H1 (cell line): ENCODE results near the gene ZBP1. TPM values are rescaled to one million over a fixed set of nuclear protein-coding genes. Genes with fewer than 3 reads are reported as not detected.

Experiments
- CTCF ChIA-PET: fragments of 300-600 bp; sonication (Branson Sonifier 250); formaldehyde crosslinking; loops from one replicate; lab custom pipeline; 2021; ENCODE audit not compliant: partially characterized antibody; lab: Charles Lee
- POLR2A ChIA-PET: fragments of 300-600 bp; sonication (Branson Sonifier 250); formaldehyde crosslinking; loops from one replicate; lab custom pipeline; 2021; ENCODE audit warnings: inconsistent platforms; ENCODE audit not compliant: partially characterized antibody; lab: Charles Lee
- DNase-seq, 2 experiments: peaks; one replicate each; pipeline versions ENCODE4 v3.0.0 to v3.0.0-alpha.2; 2010 to 2022; ENCODE audit warnings: low spot score in 2 of 2, low read depth in 1 of 2, mixed read lengths in 1 of 2
- FAIRE-seq: peaks from 2 replicates; lab custom pipeline; 2011; peaks lifted over from hg19 to GRCh38; lab: Jason Lieb, UNC
- H2AFZ ChIP-seq: 2 replicates; pipeline ENCODE4 v1.8.1; 2012; ENCODE audit warnings: low read length, inconsistent platforms
- H2AK5ac ChIP-seq: 2 replicates; pipeline ENCODE4 v1.6.1; 2013; ENCODE audit warnings: low read depth, low read length
- H2BK120ac ChIP-seq: replicated peaks from 2 replicates; pipeline ENCODE3; 2013; ENCODE audit warnings: low read depth, low read length, inconsistent platforms
- H2BK12ac ChIP-seq: 2 replicates; pipeline ENCODE4 v1.6.1; 2013; ENCODE audit warnings: low read depth, low read length
- H2BK15ac ChIP-seq: 2 replicates; pipeline ENCODE4 v1.6.1; 2013; ENCODE audit warnings: low read length
- H2BK20ac ChIP-seq: 2 replicates; pipeline ENCODE4 v1.6.1; 2013; ENCODE audit warnings: low read length
- H2BK5ac ChIP-seq: 2 replicates; pipeline ENCODE4 v1.6.1; 2013; ENCODE audit warnings: low read depth, low read length
- H3K14ac ChIP-seq: 2 replicates; pipeline ENCODE4 v1.6.1; 2013; ENCODE audit warnings: inconsistent platforms; ENCODE audit not compliant: insufficient read length
- H3K18ac ChIP-seq: 2 replicates; pipeline ENCODE4 v1.6.1; 2013; ENCODE audit warnings: low read length; ENCODE audit errors: extremely low read depth
- H3K23ac ChIP-seq: 2 replicates; pipeline ENCODE4 v1.6.1; 2013; ENCODE audit warnings: inconsistent platforms; ENCODE audit not compliant: insufficient read length
- H3K23me2 ChIP-seq: 2 replicates; pipeline ENCODE4 v1.6.1; 2013; ENCODE audit warnings: low read depth, low read length
- H3K27ac ChIP-seq: 2 replicates; pipeline ENCODE4 v1.6.1; 2011; ENCODE audit warnings: low read depth, low read length, inconsistent platforms
- H3K27me3 ChIP-seq, 4 experiments: replicated peaks in 1 of 4; 1 replicate in 1 of 4; 2 replicates in 3 of 4; pipeline versions ENCODE4 v1.6.1 to v1.8.1; 2011 to 2013; ENCODE audit warnings: low read length in 3 of 4, mild to moderate bottlenecking in 3 of 4, inconsistent platforms in 2 of 4, mixed read lengths in 2 of 4, moderate library complexity in 1 of 4; ENCODE audit not compliant: control insufficient read depth in 3 of 4, insufficient read depth in 3 of 4; ENCODE audit errors: extremely low read depth in 1 of 4
- H3K36me3 ChIP-seq, 4 experiments: 2 replicates each; pipeline versions ENCODE4 v1.6.1 to v1.8.1; 2011 to 2013; ENCODE audit warnings: mild to moderate bottlenecking in 4 of 4, low read length in 3 of 4, moderate library complexity in 2 of 4, control low read depth in 1 of 4, inconsistent platforms in 1 of 4; ENCODE audit not compliant: insufficient read depth in 4 of 4, control insufficient read depth in 2 of 4
- H3K4ac ChIP-seq: replicated peaks from 2 replicates; pipeline ENCODE3; 2013; ENCODE audit warnings: low read length, low read depth, mixed read lengths, inconsistent platforms; ENCODE audit not compliant: insufficient read length
- H3K4me1 ChIP-seq, 4 experiments: replicated peaks in 1 of 4; 1 replicate in 1 of 4; 2 replicates in 3 of 4; pipeline versions ENCODE4 v1.6.1 to v1.8.1; 2011 to 2013; ENCODE audit warnings: low read length in 3 of 4, inconsistent platforms in 2 of 4, mixed read lengths in 1 of 4; ENCODE audit not compliant: insufficient read depth in 4 of 4, control insufficient read depth in 3 of 4
- H3K4me2 ChIP-seq, 2 experiments: 2 replicates each; pipeline versions ENCODE4 v1.6.1 to v1.8.1; 2011 to 2013; ENCODE audit warnings: low read depth in 2 of 2, low read length in 2 of 2, control low read depth in 1 of 2, inconsistent platforms in 1 of 2, mild to moderate bottlenecking in 1 of 2; ENCODE audit not compliant: insufficient read depth in 1 of 2
- H3K4me3 ChIP-seq, 4 experiments: fragments of 200-600, 300-600 bp in 1 of 4; sonication (generic), shearing (Covaris generic), sonication (Bioruptor Twin) in 1 of 4; 2 replicates each; pipeline versions ENCODE4 v1.5.1 to v1.8.1; 2011 to 2016; ENCODE audit warnings: low read length in 4 of 4, low read depth in 3 of 4, control low read depth in 2 of 4, inconsistent platforms in 2 of 4, mild to moderate bottlenecking in 2 of 4, mixed read lengths in 1 of 4, moderate library complexity in 1 of 4; ENCODE audit not compliant: insufficient read depth in 2 of 4; ENCODE audit errors: extremely low read depth in 1 of 4
- H3K56ac ChIP-seq: replicated peaks from 2 replicates; pipeline ENCODE3; 2013; ENCODE audit warnings: low read depth, mild to moderate bottlenecking, mixed read lengths, low read length, inconsistent platforms; ENCODE audit not compliant: insufficient read length
- H3K79me1 ChIP-seq: 2 replicates; pipeline ENCODE4 v1.6.1; 2013; ENCODE audit warnings: low read depth, low read length, control low read depth
- H3K79me2 ChIP-seq, 2 experiments: 2 replicates each; pipeline versions ENCODE4 v1.6.1 to v1.8.1; 2012 to 2013; ENCODE audit warnings: low read length in 2 of 2, mild to moderate bottlenecking in 2 of 2, inconsistent platforms in 1 of 2; ENCODE audit not compliant: insufficient read depth in 2 of 2, control insufficient read depth in 1 of 2
- H3K9ac ChIP-seq, 4 experiments: replicated peaks in 1 of 4; 1 replicate in 1 of 4; 2 replicates in 3 of 4; pipeline versions ENCODE4 v1.6.1 to v1.8.1; 2011 to 2013; ENCODE audit warnings: low read depth in 3 of 4, low read length in 3 of 4, control low read depth in 2 of 4, mild to moderate bottlenecking in 2 of 4, moderate library complexity in 2 of 4, inconsistent platforms in 1 of 4; ENCODE audit errors: extremely low read depth in 1 of 4
- H3K9me3 ChIP-seq, 2 experiments: 2 replicates each; pipeline versions ENCODE4 v1.6.1 to v1.8.1; 2012 to 2013; ENCODE audit warnings: mild to moderate bottlenecking in 2 of 2, moderate library complexity in 2 of 2, control low read depth in 1 of 2, inconsistent platforms in 1 of 2, low read depth in 1 of 2, low read length in 1 of 2, mixed read lengths in 1 of 2; ENCODE audit not compliant: insufficient read depth in 2 of 2
- H4K20me1 ChIP-seq, 2 experiments: replicated peaks in 1 of 2; 2 replicates each; pipeline versions ENCODE3 to v1.8.1; 2011 to 2013; ENCODE audit warnings: inconsistent platforms in 2 of 2, low read length in 2 of 2, mild to moderate bottlenecking in 1 of 2; ENCODE audit not compliant: insufficient read depth in 2 of 2, control insufficient read depth in 1 of 2
- H4K5ac ChIP-seq: 2 replicates; pipeline ENCODE4 v1.6.1; 2013; ENCODE audit warnings: low read length, low read depth, mixed read lengths, inconsistent platforms; ENCODE audit not compliant: insufficient read length
- H4K8ac ChIP-seq: 2 replicates; pipeline ENCODE4 v1.8.0; 2013; ENCODE audit warnings: mild to moderate bottlenecking, moderate library complexity, low read length, inconsistent platforms; ENCODE audit not compliant: insufficient read depth; ENCODE audit errors: extremely low read depth
- H4K91ac ChIP-seq: replicated peaks from 2 replicates; pipeline ENCODE3; 2013; ENCODE audit warnings: low read length, mixed read lengths, inconsistent platforms; ENCODE audit not compliant: insufficient read length
- EP300 ChIP-seq, 2 experiments: IDR thresholded peaks; 1 replicate in 1 of 2; 2 replicates in 1 of 2; pipeline ENCODE4 v1.6.1; 2011 to 2012; ENCODE audit warnings: low read depth in 2 of 2, low read length in 2 of 2, mild to moderate bottlenecking in 2 of 2, borderline replicate concordance in 1 of 2, inconsistent platforms in 1 of 2, moderate library complexity in 1 of 2
- JUND ChIP-seq: IDR thresholded peaks from 2 replicates; pipeline ENCODE4 v1.6.1; 2011; ENCODE audit warnings: mild to moderate bottlenecking, improper control_type of control experiment, low read length
- POU5F1 ChIP-seq: IDR thresholded peaks from 2 replicates; pipeline ENCODE4 v1.6.1; 2011; ENCODE audit warnings: low read depth, mild to moderate bottlenecking, low read length, moderate library complexity
- RAD21 ChIP-seq, 2 experiments: IDR thresholded peaks in 1 of 2; conservative IDR thresholded peaks in 1 of 2; 2 replicates each; pipeline ENCODE4 v1.6.1; 2011; ENCODE audit warnings: low read depth in 2 of 2, low read length in 2 of 2, improper control_type of control experiment in 1 of 2, inconsistent platforms in 1 of 2, mild to moderate bottlenecking in 1 of 2, moderate library complexity in 1 of 2
- RFX5 ChIP-seq: IDR thresholded peaks from 2 replicates; pipeline ENCODE4 v1.6.1; 2011; ENCODE audit warnings: low read depth, low read length, improper control_type of control experiment, borderline replicate concordance
- SAP30 ChIP-seq: fragments of 300-600 bp; sonication (generic); IDR thresholded peaks from 2 replicates; pipeline ENCODE4 v1.7.1; 2012; ENCODE audit warnings: low read length, moderate library complexity, mild to moderate bottlenecking, inconsistent platforms; ENCODE audit not compliant: insufficient read depth, insufficient replicate concordance
- SP1 ChIP-seq: IDR thresholded peaks from 2 replicates; pipeline ENCODE4 v1.6.1; 2011; ENCODE audit warnings: low read depth, low read length
- SP2 ChIP-seq: IDR thresholded peaks from 2 replicates; pipeline ENCODE4 v1.6.1; 2012; ENCODE audit warnings: mild to moderate bottlenecking, low read length, inconsistent platforms
- SP4 ChIP-seq: IDR thresholded peaks from 2 replicates; pipeline ENCODE4 v1.6.1; 2012; ENCODE audit warnings: low read length, inconsistent platforms
- TAF1 ChIP-seq: IDR thresholded peaks from 2 replicates; pipeline ENCODE4 v1.6.1; 2011; ENCODE audit warnings: mild to moderate bottlenecking, low read depth, low read length
- TEAD4 ChIP-seq: IDR thresholded peaks from 2 replicates; pipeline ENCODE4 v1.6.1; 2012; ENCODE audit warnings: low read depth, low read length, inconsistent platforms, mixed read lengths
- WGBS, 2 experiments: shearing (Covaris generic) in 1 of 2; methylation state at CpG; one replicate each; pipeline versions ENCODE4 v1.1.6 to v1.1.7; 2013 to 2015; ENCODE audit warnings: low lambda C conversion rate in 2 of 2, mixed read lengths in 2 of 2, inconsistent platforms in 1 of 2, low coverage in 1 of 2, missing lambda C conversion rate in 1 of 2; ENCODE audit not compliant: insufficient replicate concordance in 2 of 2, insufficient coverage in 1 of 2, insufficient read length in 1 of 2; ENCODE audit errors: extremely low coverage in 1 of 2, missing lambda C conversion rate in 1 of 2; 5-methylcytosine and 5-hydroxymethylcytosine counted together
- polyA plus RNA-seq, 7 experiments: library from polyadenylated mRNA; depleted of rRNA in 3 of 7; stranded (reverse) in 5 of 7; unstranded in 2 of 7; fragments of >200 nt in 5 of 7; fragments of 200-250 nt in 2 of 7; gene quantifications; 1 replicate in 5 of 7; 2 replicates in 1 of 7; 4 replicates in 1 of 7; pipeline versions ENCODE4 v1.2.1 to v1.2.3, GENCODE V29; 2011 to 2013; ENCODE audit warnings: missing spikeins in 2 of 7, mixed read lengths in 2 of 7
- total RNA-seq: library from RNA; stranded (reverse); fragmentation: NEBNext Ultra II Directional; extraction: Animal tissue kit (Norgen Biotek cat#: 25700); gene quantifications from 2 replicates; pipeline ENCODE4 v1.2.1, GENCODE V29; 2021
- TF ChIP-seq, protein P1 (sequence below): IDR thresholded peaks from 2 replicates; pipeline ENCODE4 v1.6.1; 2012; ENCODE audit warnings: inconsistent platforms

ZBP1 gene
- total and polyA plus RNA-seq, 2 of the 8 experiments (the other 6 are each of a cell fraction or from before 2014, with no cell fraction given), result not detected

DNA sequence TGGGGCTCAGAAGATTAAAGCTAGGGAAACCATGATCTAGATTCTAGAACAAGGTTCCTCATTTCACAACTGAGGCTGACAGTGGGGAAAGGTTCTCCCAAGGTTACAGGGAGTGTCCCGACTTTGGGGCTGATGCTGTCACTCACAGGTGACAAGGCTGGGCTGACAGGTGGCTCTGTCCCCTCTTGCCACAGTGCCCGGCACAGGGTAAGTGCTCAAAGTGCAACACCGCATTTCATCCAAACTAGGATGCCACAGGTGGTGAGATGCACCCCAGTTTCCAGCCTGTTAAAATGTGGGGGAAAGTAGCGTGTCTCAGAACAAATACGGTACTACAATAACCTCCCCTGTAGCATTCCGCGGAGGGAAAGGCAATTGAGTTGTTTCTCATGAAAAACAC, 7.8 kb downstream of the ZBP1 start:
- CTCF ChIA-PET, result interaction anchor here (0.8 to 3.8 kb wide), 4 partner anchors 10 to 41 kb away, joined by 3 to 23 read pairs (median 4); no protein-coding TSS in a partner anchor
- no peak overlapping the region for H3K18ac ChIP-seq
- 90% methylated on average over 7 of the region's 7 CpGs; no CpG with 5 or more reads in 1 of the 2 experiments for WGBS, 2 experiments
- no peak for FAIRE-seq
- TF ChIP-seq SP4, result no peak
- TF ChIP-seq SP2, result no peak
- no peak for TF ChIP-seq EP300 (IDR thresholded peaks at IDR 0.05; ENCODE audit: borderline replicate concordance in 1 of 2, low read depth in 2 of 2, low read length in 2 of 2)
- TF ChIP-seq SP1, result no peak
- TF ChIP-seq TAF1, result no peak
- TF ChIP-seq POU5F1, result no peak
- TF ChIP-seq JUND, result no peak
- TF ChIP-seq RAD21 (IDR thresholded peaks at IDR 0.05 in 1 of 2, conservative IDR thresholded peaks at IDR 0.05 in 1 of 2; ENCODE audit: low read depth in 2 of 2, low read length in 2 of 2), result no peak
- no peak for TF ChIP-seq RFX5
- TF ChIP-seq, protein P1, sequence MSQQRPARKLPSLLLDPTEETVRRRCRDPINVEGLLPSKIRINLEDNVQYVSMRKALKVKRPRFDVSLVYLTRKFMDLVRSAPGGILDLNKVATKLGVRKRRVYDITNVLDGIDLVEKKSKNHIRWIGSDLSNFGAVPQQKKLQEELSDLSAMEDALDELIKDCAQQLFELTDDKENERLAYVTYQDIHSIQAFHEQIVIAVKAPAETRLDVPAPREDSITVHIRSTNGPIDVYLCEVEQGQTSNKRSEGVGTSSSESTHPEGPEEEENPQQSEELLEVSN, result no peak
- TF ChIP-seq TEAD4, result no peak
- no peak for TF ChIP-seq SAP30
- TF ChIP-seq, all 59 proteins: peak for 0
- Histone ChIP-seq H3K27ac (no peak overlapping the region), H3K23ac (no peak overlapping the region), H3K4me2 (no peak overlapping the region), H2BK120ac (no peak overlapping the region), H3K4me1 (peaks cover 0 to 1% (median 0%) of the 10 kb centered on the region in 4 experiments; a peak in 1 of 7 replicates), H4K20me1 (no peaks in the 10 kb centered on the region), H2BK15ac (no peak overlapping the region), H3K9me3 (no peaks in the 10 kb centered on the region), H4K8ac (no peak overlapping the region), H3K27me3 (no peaks in the 10 kb centered on the region), H2BK5ac (no peak overlapping the region), H3K79me2 (no peaks in the 10 kb centered on the region), H3K79me1 (no peaks in the 10 kb centered on the region), H2AK5ac (no peak overlapping the region), H3K14ac (no peak overlapping the region), H2AFZ (no peak overlapping the region), H3K23me2 (no peaks in the 10 kb centered on the region), H3K56ac (no peak overlapping the region), H2BK12ac (no peak overlapping the region), H2BK20ac (no peak overlapping the region), H3K9ac (no peak overlapping the region), H3K36me3 (no peaks in the 10 kb centered on the region), H3K4me3 (no peak overlapping the region), H4K5ac (no peak overlapping the region), H4K91ac (no peak overlapping the region), H3K4ac (no peak overlapping the region)
- POLR2A ChIA-PET, result no interaction called here
- DNase-seq, result no peak
